H1 (cell line): ENCODE measurements around the gene SLC26A4. TPM values are rescaled to one million over a fixed set of nuclear protein-coding genes. Genes with fewer than 3 reads are reported as not detected.

Experiments
- CTCF ChIA-PET: fragments of 300-600 bp; sonication (Branson Sonifier 250); formaldehyde crosslinking; loops from one replicate; lab custom pipeline; 2021; ENCODE audit not compliant: partially characterized antibody; lab: Charles Lee
- POLR2A ChIA-PET: fragments of 300-600 bp; sonication (Branson Sonifier 250); formaldehyde crosslinking; loops from one replicate; lab custom pipeline; 2021; ENCODE audit warnings: inconsistent platforms; ENCODE audit not compliant: partially characterized antibody; lab: Charles Lee
- DNase-seq, 2 experiments: peaks; one replicate each; pipeline versions ENCODE4 v3.0.0 to v3.0.0-alpha.2; 2010 to 2022; ENCODE audit warnings: low spot score in 2 of 2, low read depth in 1 of 2, mixed read lengths in 1 of 2
- FAIRE-seq: peaks from 2 replicates; lab custom pipeline; 2011; peaks lifted over from hg19 to GRCh38; lab: Jason Lieb, UNC
- H2AFZ ChIP-seq: 2 replicates; pipeline ENCODE4 v1.8.1; 2012; ENCODE audit warnings: low read length, inconsistent platforms
- H2AK5ac ChIP-seq: 2 replicates; pipeline ENCODE4 v1.6.1; 2013; ENCODE audit warnings: low read depth, low read length
- H2BK120ac ChIP-seq: replicated peaks from 2 replicates; pipeline ENCODE3; 2013; ENCODE audit warnings: low read depth, low read length, inconsistent platforms
- H2BK12ac ChIP-seq: 2 replicates; pipeline ENCODE4 v1.6.1; 2013; ENCODE audit warnings: low read depth, low read length
- H2BK15ac ChIP-seq: 2 replicates; pipeline ENCODE4 v1.6.1; 2013; ENCODE audit warnings: low read length
- H2BK20ac ChIP-seq: 2 replicates; pipeline ENCODE4 v1.6.1; 2013; ENCODE audit warnings: low read length
- H2BK5ac ChIP-seq: 2 replicates; pipeline ENCODE4 v1.6.1; 2013; ENCODE audit warnings: low read depth, low read length
- H3K14ac ChIP-seq: 2 replicates; pipeline ENCODE4 v1.6.1; 2013; ENCODE audit warnings: inconsistent platforms; ENCODE audit not compliant: insufficient read length
- H3K18ac ChIP-seq: 2 replicates; pipeline ENCODE4 v1.6.1; 2013; ENCODE audit warnings: low read length; ENCODE audit errors: extremely low read depth
- H3K23ac ChIP-seq: 2 replicates; pipeline ENCODE4 v1.6.1; 2013; ENCODE audit warnings: inconsistent platforms; ENCODE audit not compliant: insufficient read length
- H3K23me2 ChIP-seq: 2 replicates; pipeline ENCODE4 v1.6.1; 2013; ENCODE audit warnings: low read depth, low read length
- H3K27ac ChIP-seq: 2 replicates; pipeline ENCODE4 v1.6.1; 2011; ENCODE audit warnings: low read depth, low read length, inconsistent platforms
- H3K27me3 ChIP-seq, 4 experiments: replicated peaks in 1 of 4; 1 replicate in 1 of 4; 2 replicates in 3 of 4; pipeline versions ENCODE4 v1.6.1 to v1.8.1; 2011 to 2013; ENCODE audit warnings: low read length in 3 of 4, mild to moderate bottlenecking in 3 of 4, inconsistent platforms in 2 of 4, mixed read lengths in 2 of 4, moderate library complexity in 1 of 4; ENCODE audit not compliant: control insufficient read depth in 3 of 4, insufficient read depth in 3 of 4; ENCODE audit errors: extremely low read depth in 1 of 4
- H3K36me3 ChIP-seq, 4 experiments: 2 replicates each; pipeline versions ENCODE4 v1.6.1 to v1.8.1; 2011 to 2013; ENCODE audit warnings: mild to moderate bottlenecking in 4 of 4, low read length in 3 of 4, moderate library complexity in 2 of 4, control low read depth in 1 of 4, inconsistent platforms in 1 of 4; ENCODE audit not compliant: insufficient read depth in 4 of 4, control insufficient read depth in 2 of 4
- H3K4ac ChIP-seq: replicated peaks from 2 replicates; pipeline ENCODE3; 2013; ENCODE audit warnings: low read length, low read depth, mixed read lengths, inconsistent platforms; ENCODE audit not compliant: insufficient read length
- H3K4me1 ChIP-seq, 4 experiments: replicated peaks in 1 of 4; 1 replicate in 1 of 4; 2 replicates in 3 of 4; pipeline versions ENCODE4 v1.6.1 to v1.8.1; 2011 to 2013; ENCODE audit warnings: low read length in 3 of 4, inconsistent platforms in 2 of 4, mixed read lengths in 1 of 4; ENCODE audit not compliant: insufficient read depth in 4 of 4, control insufficient read depth in 3 of 4
- H3K4me2 ChIP-seq, 2 experiments: 2 replicates each; pipeline versions ENCODE4 v1.6.1 to v1.8.1; 2011 to 2013; ENCODE audit warnings: low read depth in 2 of 2, low read length in 2 of 2, control low read depth in 1 of 2, inconsistent platforms in 1 of 2, mild to moderate bottlenecking in 1 of 2; ENCODE audit not compliant: insufficient read depth in 1 of 2
- H3K4me3 ChIP-seq, 4 experiments: fragments of 200-600, 300-600 bp in 1 of 4; sonication (generic), shearing (Covaris generic), sonication (Bioruptor Twin) in 1 of 4; 2 replicates each; pipeline versions ENCODE4 v1.5.1 to v1.8.1; 2011 to 2016; ENCODE audit warnings: low read length in 4 of 4, low read depth in 3 of 4, control low read depth in 2 of 4, inconsistent platforms in 2 of 4, mild to moderate bottlenecking in 2 of 4, mixed read lengths in 1 of 4, moderate library complexity in 1 of 4; ENCODE audit not compliant: insufficient read depth in 2 of 4; ENCODE audit errors: extremely low read depth in 1 of 4
- H3K56ac ChIP-seq: replicated peaks from 2 replicates; pipeline ENCODE3; 2013; ENCODE audit warnings: low read depth, mild to moderate bottlenecking, mixed read lengths, low read length, inconsistent platforms; ENCODE audit not compliant: insufficient read length
- H3K79me1 ChIP-seq: 2 replicates; pipeline ENCODE4 v1.6.1; 2013; ENCODE audit warnings: low read depth, low read length, control low read depth
- H3K79me2 ChIP-seq, 2 experiments: 2 replicates each; pipeline versions ENCODE4 v1.6.1 to v1.8.1; 2012 to 2013; ENCODE audit warnings: low read length in 2 of 2, mild to moderate bottlenecking in 2 of 2, inconsistent platforms in 1 of 2; ENCODE audit not compliant: insufficient read depth in 2 of 2, control insufficient read depth in 1 of 2
- H3K9ac ChIP-seq, 4 experiments: replicated peaks in 1 of 4; 1 replicate in 1 of 4; 2 replicates in 3 of 4; pipeline versions ENCODE4 v1.6.1 to v1.8.1; 2011 to 2013; ENCODE audit warnings: low read depth in 3 of 4, low read length in 3 of 4, control low read depth in 2 of 4, mild to moderate bottlenecking in 2 of 4, moderate library complexity in 2 of 4, inconsistent platforms in 1 of 4; ENCODE audit errors: extremely low read depth in 1 of 4
- H3K9me3 ChIP-seq, 2 experiments: 2 replicates each; pipeline versions ENCODE4 v1.6.1 to v1.8.1; 2012 to 2013; ENCODE audit warnings: mild to moderate bottlenecking in 2 of 2, moderate library complexity in 2 of 2, control low read depth in 1 of 2, inconsistent platforms in 1 of 2, low read depth in 1 of 2, low read length in 1 of 2, mixed read lengths in 1 of 2; ENCODE audit not compliant: insufficient read depth in 2 of 2
- H4K20me1 ChIP-seq, 2 experiments: replicated peaks in 1 of 2; 2 replicates each; pipeline versions ENCODE3 to v1.8.1; 2011 to 2013; ENCODE audit warnings: inconsistent platforms in 2 of 2, low read length in 2 of 2, mild to moderate bottlenecking in 1 of 2; ENCODE audit not compliant: insufficient read depth in 2 of 2, control insufficient read depth in 1 of 2
- H4K5ac ChIP-seq: 2 replicates; pipeline ENCODE4 v1.6.1; 2013; ENCODE audit warnings: low read length, low read depth, mixed read lengths, inconsistent platforms; ENCODE audit not compliant: insufficient read length
- H4K8ac ChIP-seq: 2 replicates; pipeline ENCODE4 v1.8.0; 2013; ENCODE audit warnings: mild to moderate bottlenecking, moderate library complexity, low read length, inconsistent platforms; ENCODE audit not compliant: insufficient read depth; ENCODE audit errors: extremely low read depth
- H4K91ac ChIP-seq: replicated peaks from 2 replicates; pipeline ENCODE3; 2013; ENCODE audit warnings: low read length, mixed read lengths, inconsistent platforms; ENCODE audit not compliant: insufficient read length
- ATF2 ChIP-seq: IDR thresholded peaks from 2 replicates; pipeline ENCODE4 v1.6.1; 2012; ENCODE audit warnings: low read length, inconsistent platforms
- BACH1 ChIP-seq: IDR thresholded peaks from 2 replicates; pipeline ENCODE4 v1.6.1; 2012; ENCODE audit warnings: low read length, improper control_type of control experiment
- GABPA ChIP-seq: IDR thresholded peaks from 2 replicates; pipeline ENCODE4 v1.6.1; 2011; ENCODE audit warnings: mild to moderate bottlenecking, low read length, moderate library complexity, borderline replicate concordance; ENCODE audit not compliant: insufficient read depth
- KDM1A ChIP-seq: fragments of 200-600, 300-600 bp; sonication (generic); IDR thresholded peaks from 2 replicates; pipeline ENCODE4 v1.7.1; 2016; ENCODE audit warnings: mild to moderate bottlenecking, low read length, borderline replicate concordance
- KDM4A ChIP-seq: IDR thresholded peaks from one replicate; pipeline ENCODE4 v1.7.1; 2012; ENCODE audit warnings: low read depth, mild to moderate bottlenecking, moderate library complexity, low read length, inconsistent platforms; ENCODE audit not compliant: severe bottlenecking
- MAFK ChIP-seq: IDR thresholded peaks from 2 replicates; pipeline ENCODE4 v1.6.1; 2012; ENCODE audit warnings: low read depth, mild to moderate bottlenecking, improper control_type of control experiment, low read length
- PHF8 ChIP-seq: fragments of 200-600 bp; sonication (generic); conservative IDR thresholded peaks from 2 replicates; pipeline ENCODE4 v1.7.1; 2012; ENCODE audit warnings: low read depth, mild to moderate bottlenecking, inconsistent platforms, low read length, moderate library complexity
- SIX5 ChIP-seq: IDR thresholded peaks from 2 replicates; pipeline ENCODE4 v1.6.1; 2011; ENCODE audit warnings: mild to moderate bottlenecking, low read depth, low read length
- SRF ChIP-seq: IDR thresholded peaks from 2 replicates; pipeline ENCODE4 v1.6.1; 2011; ENCODE audit warnings: mild to moderate bottlenecking, low read depth, low read length, moderate library complexity
- WGBS, 2 experiments: shearing (Covaris generic) in 1 of 2; methylation state at CpG; one replicate each; pipeline versions ENCODE4 v1.1.6 to v1.1.7; 2013 to 2015; ENCODE audit warnings: low lambda C conversion rate in 2 of 2, mixed read lengths in 2 of 2, inconsistent platforms in 1 of 2, low coverage in 1 of 2, missing lambda C conversion rate in 1 of 2; ENCODE audit not compliant: insufficient replicate concordance in 2 of 2, insufficient coverage in 1 of 2, insufficient read length in 1 of 2; ENCODE audit errors: extremely low coverage in 1 of 2, missing lambda C conversion rate in 1 of 2; 5-methylcytosine and 5-hydroxymethylcytosine counted together
- polyA plus RNA-seq, 7 experiments: library from polyadenylated mRNA; depleted of rRNA in 3 of 7; stranded (reverse) in 5 of 7; unstranded in 2 of 7; fragments of >200 nt in 5 of 7; fragments of 200-250 nt in 2 of 7; gene quantifications; 1 replicate in 5 of 7; 2 replicates in 1 of 7; 4 replicates in 1 of 7; pipeline versions ENCODE4 v1.2.1 to v1.2.3, GENCODE V29; 2011 to 2013; ENCODE audit warnings: missing spikeins in 2 of 7, mixed read lengths in 2 of 7
- total RNA-seq: library from RNA; stranded (reverse); fragmentation: NEBNext Ultra II Directional; extraction: Animal tissue kit (Norgen Biotek cat#: 25700); gene quantifications from 2 replicates; pipeline ENCODE4 v1.2.1, GENCODE V29; 2021

Gene SLC26A4
- total and polyA plus RNA-seq, 2 of the 8 experiments (the other 6 are each of a cell fraction or from before 2014, with no cell fraction given): 0.11 to 0.35 TPM

DNA sequence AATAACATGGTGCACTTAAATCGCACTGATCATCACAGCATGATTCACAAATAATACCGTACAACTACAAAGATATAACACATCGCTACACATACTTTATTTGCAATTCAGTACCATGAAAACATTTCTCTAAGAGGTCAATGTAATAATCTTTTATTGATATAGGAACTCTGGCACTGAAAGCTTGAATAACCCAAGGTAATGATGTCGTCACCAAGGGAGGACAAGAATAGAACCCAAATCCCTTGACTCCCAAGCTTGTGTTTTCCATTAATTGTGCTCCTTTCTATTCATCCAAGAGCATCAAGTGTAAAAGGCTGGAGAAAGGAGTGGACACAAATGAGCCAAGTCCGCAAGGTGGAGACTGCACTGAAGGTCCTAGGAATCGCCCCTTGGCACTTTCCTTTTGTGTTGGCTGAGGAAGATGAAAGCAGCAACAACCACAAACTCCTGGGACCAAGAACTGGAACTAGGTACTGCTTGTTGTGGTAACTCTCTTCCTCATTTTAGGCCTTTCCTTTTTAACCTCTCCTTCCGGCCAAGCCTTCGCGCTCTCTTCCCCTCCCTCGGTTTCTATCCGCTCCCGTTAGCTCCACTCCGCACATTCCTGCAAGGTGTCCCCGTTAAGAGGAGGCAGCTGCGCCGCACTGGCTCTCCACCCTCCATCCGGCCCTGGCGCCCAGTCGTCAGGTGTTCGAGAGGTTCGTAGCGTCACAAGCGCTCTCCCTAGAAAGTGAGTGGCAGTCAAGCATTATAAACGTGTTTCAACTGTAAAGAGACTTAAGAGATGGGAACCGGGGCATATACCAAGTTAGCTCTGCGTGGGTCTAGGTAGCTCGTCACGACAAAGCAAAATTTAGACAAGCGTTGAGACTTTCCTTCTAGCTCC, 82.3 kb downstream of the SLC26A4 start:
- H3K4me1 ChIP-seq: peaks cover 0 to 8% (median 2%) of the 10 kb centered on the region in 4 experiments; a peak in 3 of 7 replicates
- H3K4ac ChIP-seq: no peak overlapping the region
- peak overlapping the region; percentile 72; the same call in 1 of the 2 replicates for H4K8ac ChIP-seq
- H4K91ac ChIP-seq: peak overlapping the region; percentile 8
- no peak overlapping the region for H3K14ac ChIP-seq
- H3K4me3 ChIP-seq: peak overlapping the region; percentile 88 to 100 (median 96)
- H2BK12ac ChIP-seq: no peak overlapping the region
- ChIA-PET POLR2A (interaction anchor here (0.6 to 2.2 kb wide), 16 partner anchors 9 to 957 kb away, joined by 3 to 11 read pairs (median 4); partner anchors contain the start of genes BCAP29, COG5, DUS4L and HBP1), CTCF (interaction anchor here (0.7 to 4.8 kb wide), 13 partner anchors 16 to 480 kb away, joined by 3 to 30 read pairs (median 4); no protein-coding TSS in a partner anchor)
- H3K9me3 ChIP-seq: no peaks in the 10 kb centered on the region
- no peaks in the 10 kb centered on the region for H3K27me3 ChIP-seq
- peaks cover 3% of the 10 kb centered on the region for H3K23me2 ChIP-seq
- no peak overlapping the region for H2BK120ac ChIP-seq
- H3K56ac ChIP-seq: no peak overlapping the region
- H3K9ac ChIP-seq: peak overlapping the region in 3 of 4 experiments; percentile 32 to 88 (median 46); a peak in 5 of 7 replicates
- peak in 1 of 2 experiments; percentile 51 for DNase-seq
- peaks cover 4% of the 10 kb centered on the region; the same call in 1 of the 2 replicates for H3K79me1 ChIP-seq
- no peak overlapping the region for H3K23ac ChIP-seq
- no peak for FAIRE-seq
- 13% methylated on average over 28 of the region's 29 CpGs; no CpG with 5 or more reads in 1 of the 2 experiments for WGBS, 2 experiments
- H2BK20ac ChIP-seq: no peak overlapping the region
- peaks cover 2 to 3% of the 10 kb centered on the region in 2 experiments for H4K20me1 ChIP-seq
- peaks cover 15 to 40% of the 10 kb centered on the region in 2 experiments for H3K79me2 ChIP-seq
- peak overlapping the region; percentile 70 for H4K5ac ChIP-seq
- H2AK5ac ChIP-seq: no peak overlapping the region
- H3K27ac ChIP-seq: peak overlapping the region; percentile 41; the same call in 1 of the 2 replicates
- H2AFZ ChIP-seq: peak overlapping the region; percentile 99
- no peaks in the 10 kb centered on the region for H3K36me3 ChIP-seq
- no peak overlapping the region for H3K18ac ChIP-seq
- H2BK15ac ChIP-seq: no peak overlapping the region
- peak overlapping the region; percentile 75 to 82 for H3K4me2 ChIP-seq
- no peak overlapping the region; the same call in 1 of the 2 replicates for H2BK5ac ChIP-seq
- TF ChIP-seq GABPA (no peak), BACH1 (no peak), SIX5 (no peak), KDM4A (peak; percentile 30), ATF2 (no peak), PHF8 (0 out of 2 replicates have a peak, but pooled peaks have one; percentile 26), KDM1A (peak; percentile 79; the same call in 1 of the 2 replicates), SRF (no peak), MAFK (no peak)
